ENCODE data around the gene MCTP1.
A peak's percentile ranks its signal among the peaks of the same experiment; 100 is the strongest.

- TF ChIP-seq, protein P1, sequence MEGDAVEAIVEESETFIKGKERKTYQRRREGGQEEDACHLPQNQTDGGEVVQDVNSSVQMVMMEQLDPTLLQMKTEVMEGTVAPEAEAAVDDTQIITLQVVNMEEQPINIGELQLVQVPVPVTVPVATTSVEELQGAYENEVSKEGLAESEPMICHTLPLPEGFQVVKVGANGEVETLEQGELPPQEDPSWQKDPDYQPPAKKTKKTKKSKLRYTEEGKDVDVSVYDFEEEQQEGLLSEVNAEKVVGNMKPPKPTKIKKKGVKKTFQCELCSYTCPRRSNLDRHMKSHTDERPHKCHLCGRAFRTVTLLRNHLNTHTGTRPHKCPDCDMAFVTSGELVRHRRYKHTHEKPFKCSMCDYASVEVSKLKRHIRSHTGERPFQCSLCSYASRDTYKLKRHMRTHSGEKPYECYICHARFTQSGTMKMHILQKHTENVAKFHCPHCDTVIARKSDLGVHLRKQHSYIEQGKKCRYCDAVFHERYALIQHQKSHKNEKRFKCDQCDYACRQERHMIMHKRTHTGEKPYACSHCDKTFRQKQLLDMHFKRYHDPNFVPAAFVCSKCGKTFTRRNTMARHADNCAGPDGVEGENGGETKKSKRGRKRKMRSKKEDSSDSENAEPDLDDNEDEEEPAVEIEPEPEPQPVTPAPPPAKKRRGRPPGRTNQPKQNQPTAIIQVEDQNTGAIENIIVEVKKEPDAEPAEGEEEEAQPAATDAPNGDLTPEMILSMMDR (IDR thresholded peaks at IDR 0.05), result no peak
- TF ChIP-seq POLR2A (IDR thresholded peaks at IDR 0.05) (no peak), POLR2AphosphoS5 (IDR thresholded peaks at IDR 0.05) (peak in 2 of 3 donors; percentile 32 to 46)
Observed at GRCh38 chr5:95081500-95081960, 203.4 kb downstream of the MCTP1 start.

Measured in breast epithelium (tissue), 3 donors.